Measurements from ENCODE around the gene SPSB4.

Gene SPSB4

GRCh38 chr3:141021261-141021660 lies 29.9 kb upstream of the SPSB4 start (continued):
- TF ChIP-seq ZBTB49 (tag by site-specific recombination; IDR thresholded peaks at IDR 0.05; ENCODE audit: low read depth), result no peak

- no peak overlapping the region for H3K27ac ChIP-seq (ENCODE audit: extremely low read depth, low read depth, low read length)
- CTCF ChIA-PET, result interaction anchor here (0.7 kb wide), 1 partner anchor 433 kb away, joined by 3 read pairs; no protein-coding TSS in a partner anchor
- H3K9me3 ChIP-seq (ENCODE audit: control insufficient read depth, insufficient read depth, low read depth, low read length), result no peaks in the 10 kb centered on the region
- no peak overlapping the region for H3K4me3 ChIP-seq (ENCODE audit: low read depth, low read length)
- no peaks in the 10 kb centered on the region for H3K36me3 ChIP-seq (ENCODE audit: control insufficient read depth in 2 of 2, insufficient read depth in 1 of 2, low read length in 2 of 2)
- H3K4me1 ChIP-seq (ENCODE audit: control insufficient read depth, insufficient read depth, low read length), result no peaks in the 10 kb centered on the region
- POLR2A ChIA-PET, result no interaction called here
- no peak for TF ChIP-seq ZNF175 (tag by site-specific recombination; IDR thresholded peaks at IDR 0.05)
Observed at GRCh38 chr3:141030296-141030695, 20.9 kb upstream of the SPSB4 start.

GRCh38 chr3:141039589-141039988 lies 11.6 kb upstream of the SPSB4 start:
- POLR2A ChIA-PET, result no interaction called here
- H3K4me3 ChIP-seq (ENCODE audit: low read depth, low read length), result no peak overlapping the region
- no peak for TF ChIP-seq ZNF10 (tag by site-specific recombination; IDR thresholded peaks at IDR 0.05)
- TF ChIP-seq ZBTB21 (tag by site-specific recombination; IDR thresholded peaks at IDR 0.05), result no peak
- TF ChIP-seq ZNF426 (tag by site-specific recombination; IDR thresholded peaks at IDR 0.05), result no peak
- TF ChIP-seq GLIS2 (tag by site-specific recombination; IDR thresholded peaks at IDR 0.05), result no peak
- TF ChIP-seq ZNF335 (tag by site-specific recombination; conservative IDR thresholded peaks at IDR 0.05), result no peak
- TF ChIP-seq ZNF768 (tag by site-specific recombination; IDR thresholded peaks at IDR 0.05), result no peak
- TF ChIP-seq REPIN1 (tag by site-specific recombination; IDR thresholded peaks at IDR 0.05; ENCODE audit: low read depth), result no peak
- no peak for TF ChIP-seq SCRT1 (tag by site-specific recombination; IDR thresholded peaks at IDR 0.05; ENCODE audit: borderline replicate concordance)
- TF ChIP-seq OSR2 (tag by site-specific recombination; IDR thresholded peaks at IDR 0.05), result no peak
- TF ChIP-seq REST (tag by site-specific recombination; IDR thresholded peaks at IDR 0.05), result no peak
- no peak for TF ChIP-seq ZNF433 (tag by site-specific recombination; IDR thresholded peaks at IDR 0.05; ENCODE audit: low read depth)
- no peak for TF ChIP-seq ZNF621 (tag by site-specific recombination; IDR thresholded peaks at IDR 0.05)
- TF ChIP-seq ZNF16 (tag by site-specific recombination; IDR thresholded peaks at IDR 0.05; ENCODE audit: low read depth), result no peak
- no peak for TF ChIP-seq ZNF155 (tag by site-specific recombination; IDR thresholded peaks at IDR 0.05)
- TF ChIP-seq ZBTB11 (tag by site-specific recombination; conservative IDR thresholded peaks at IDR 0.05; ENCODE audit: low read depth), result no peak
- no peaks in the 10 kb centered on the region for H3K36me3 ChIP-seq (ENCODE audit: control insufficient read depth in 2 of 2, insufficient read depth in 1 of 2, low read length in 2 of 2)
- H3K27ac ChIP-seq (ENCODE audit: extremely low read depth, low read depth, low read length), result no peak overlapping the region
- CTCF ChIA-PET, result no interaction called here
- no peaks in the 10 kb centered on the region for H3K4me1 ChIP-seq (ENCODE audit: control insufficient read depth, insufficient read depth, low read length)
- H3K9me3 ChIP-seq (ENCODE audit: control insufficient read depth, insufficient read depth, low read depth, low read length), result no peaks in the 10 kb centered on the region
